ENCODE measurements around the gene NHS.

- TF ChIP-seq FOXM1 (CRISPR knock-in tag; IDR thresholded peaks at IDR 0.05) (no peak), MYNN (CRISPR knock-in tag; IDR thresholded peaks at IDR 0.05; ENCODE audit: low read depth) (no peak), ZBTB26 (CRISPR knock-in tag; IDR thresholded peaks at IDR 0.05; ENCODE audit: borderline replicate concordance) (no peak), RBM39 (IDR thresholded peaks at IDR 0.05; ENCODE audit: low read depth, low read length, poor library complexity, severe bottlenecking) (no peak), KAT7 (CRISPR knock-in tag; IDR thresholded peaks at IDR 0.05; ENCODE audit: borderline replicate concordance) (no peak)
Observed at GRCh38 chrX:17633546-17633945, 258.5 kb downstream of the NHS start.
